MCF 10A (cell line): ENCODE results near the gene PRSS36. TPM values are rescaled to one million over a fixed set of nuclear protein-coding genes. Genes with fewer than 3 reads are reported as not detected.
A peak's percentile ranks its signal among the peaks of the same experiment; 100 is the strongest.

Source experiments
- BruUV-seq: library from RNA; stranded (reverse); fragments of 400-500 nt; replicated peaks from 2 replicates; lab custom pipeline; 2021; lab: Mats Ljungman, UMichigan
- CTCF ChIA-PET: fragments of 300-600 bp; sonication (Branson Sonifier 250); formaldehyde crosslinking; extraction: SDS; loops from one replicate; lab custom pipeline; 2021; ENCODE audit warnings: antibody characterized with exemption, inconsistent platforms; lab: Yijun Ruan, JAX
- POLR2A ChIA-PET: fragments of 300-600, 350-650 bp; sonication (Branson Sonifier 250); formaldehyde crosslinking; extraction: SDS; loops from one replicate; lab custom pipeline; 2020; ENCODE audit warnings: antibody characterized with exemption, inconsistent platforms; lab: Yijun Ruan, JAX
- DNase-seq: peaks from one replicate; pipeline ENCODE4 v3.0.0-alpha.2; 2018; ENCODE audit not compliant: unreplicated experiment
- H3K27ac Mint-ChIP-seq: one replicate; pipeline ENCODE4 v1.8.0; 2022; ENCODE audit warnings: mild to moderate bottlenecking, low read depth, mixed read lengths; ENCODE audit not compliant: unreplicated experiment
- H3K27me3 Mint-ChIP-seq: one replicate; pipeline ENCODE4 v1.8.0; 2022; ENCODE audit warnings: mixed read lengths; ENCODE audit not compliant: insufficient read depth, unreplicated experiment
- H3K36me3 Mint-ChIP-seq: one replicate; pipeline ENCODE4 v1.8.0; 2022; ENCODE audit warnings: mild to moderate bottlenecking, moderate library complexity, mixed read lengths; ENCODE audit not compliant: insufficient read depth, unreplicated experiment
- H3K4me1 Mint-ChIP-seq: one replicate; pipeline ENCODE4 v1.8.0; 2022; ENCODE audit warnings: mixed read lengths; ENCODE audit not compliant: insufficient read depth, unreplicated experiment
- H3K4me3 Mint-ChIP-seq: one replicate; pipeline ENCODE4 v1.8.0; 2022; ENCODE audit warnings: mild to moderate bottlenecking, moderate library complexity, mixed read lengths; ENCODE audit not compliant: unreplicated experiment
- H3K9me3 Mint-ChIP-seq: one replicate; pipeline ENCODE4 v1.8.0; 2022; ENCODE audit warnings: mixed read lengths; ENCODE audit not compliant: unreplicated experiment
- CTCF ChIP-seq: fragments of 200-600 bp; IDR thresholded peaks from one replicate; pipeline ENCODE4 v1.8.0; 2022; ENCODE audit warnings: antibody characterized with exemption, mild to moderate bottlenecking; ENCODE audit not compliant: unreplicated experiment
- intact Hi-C: fragments of 100-400 bp; cut with micrococcal nuclease; formaldehyde crosslinking; loops from 2 replicates; pipeline ENCODE4 v1.14.1; 2022
- total RNA-seq: library from RNA; stranded (reverse); gene quantifications from 2 replicates; pipeline ENCODE4 v1.2.3, GENCODE V29; 2022

PRSS36 gene
- total RNA-seq, 1 experiment from 2014 or later = 1.0 TPM

GRCh38 chr16:31186930-31187807 is 37.3 kb upstream of the PRSS36 start:
- peaks cover 26% of the 10 kb centered on the region for H3K4me1 Mint-ChIP-seq
- no peaks in the 10 kb centered on the region for H3K27me3 Mint-ChIP-seq
- CTCF ChIA-PET = interaction anchor here (0.6 kb wide), 2 partner anchors 53 to 686 kb away, joined by 3 read pairs; no protein-coding TSS in a partner anchor
- H3K4me3 Mint-ChIP-seq = no peak overlapping the region
- intact Hi-C loops = loop anchor here (10.0 kb wide), 1 partner anchor 508 kb away; no protein-coding TSS in a partner anchor
- H3K36me3 Mint-ChIP-seq = peaks cover 100% of the 10 kb centered on the region
- no peak for TF ChIP-seq CTCF
- H3K9me3 Mint-ChIP-seq = no peaks in the 10 kb centered on the region
- POLR2A ChIA-PET = no interaction called here
- DNase-seq = no peak
- BruUV-seq = no TSS peak
- H3K27ac Mint-ChIP-seq = peak overlapping the region; percentile 16

DNA sequence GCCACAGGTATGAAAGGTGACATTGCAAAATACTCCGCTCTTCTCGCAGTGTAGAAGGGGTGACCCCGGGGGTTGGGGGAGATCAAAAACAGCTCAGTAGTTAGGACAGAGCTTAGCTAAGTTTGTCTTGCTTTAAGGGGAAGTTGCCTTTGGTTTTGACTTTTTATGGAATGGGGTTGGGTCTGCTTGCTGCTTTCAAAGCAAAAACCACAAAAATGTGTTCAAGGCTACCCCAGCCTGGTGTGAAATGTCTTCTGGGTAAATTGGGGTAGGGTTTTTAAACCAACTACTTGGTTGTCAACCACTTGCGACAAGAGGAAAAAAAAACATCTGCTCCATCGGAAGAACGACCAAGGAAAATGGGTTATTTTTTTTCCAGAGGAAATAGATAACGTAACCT is 36.3 kb upstream of the PRSS36 start:
- no peaks in the 10 kb centered on the region for H3K27me3 Mint-ChIP-seq
- intact Hi-C loops = loop anchor here (10.0 kb wide), 1 partner anchor 509 kb away; no protein-coding TSS in a partner anchor
- peaks cover 96% of the 10 kb centered on the region for H3K36me3 Mint-ChIP-seq
- no peaks in the 10 kb centered on the region for H3K9me3 Mint-ChIP-seq
- H3K4me3 Mint-ChIP-seq = no peak overlapping the region
- DNase-seq = no peak
- ChIA-PET CTCF (interaction anchor here (0.6 to 0.7 kb wide), 2 partner anchors 87 to 98 kb away, joined by 3 read pairs; no protein-coding TSS in a partner anchor), POLR2A (interaction anchor here (1.4 kb wide), 1 partner anchor 10 kb away, joined by 5 read pairs; no protein-coding TSS in a partner anchor)
- no peak overlapping the region for H3K27ac Mint-ChIP-seq
- TF ChIP-seq CTCF = no peak
- BruUV-seq = no TSS peak
- peaks cover 26% of the 10 kb centered on the region for H3K4me1 Mint-ChIP-seq

DNA sequence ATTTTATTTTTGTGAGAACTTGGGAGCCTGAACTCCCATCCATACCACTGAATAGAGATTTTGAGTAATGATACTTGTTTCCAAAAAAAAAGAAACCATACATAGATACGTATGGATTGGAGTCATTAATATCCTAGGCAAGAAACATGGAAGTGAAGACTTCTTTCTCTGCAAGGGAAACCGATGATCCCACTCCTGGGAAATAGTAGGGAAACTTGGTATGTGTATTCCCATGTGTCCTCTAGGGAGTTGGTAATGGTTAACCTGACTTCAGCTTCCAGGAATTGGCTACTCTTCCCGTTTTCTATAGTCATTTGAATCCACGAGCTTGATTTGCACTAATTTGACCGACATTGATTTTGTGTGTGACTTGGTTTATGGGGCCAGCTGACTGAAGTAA is 35.5 kb upstream of the PRSS36 start:
- H3K9me3 Mint-ChIP-seq = no peaks in the 10 kb centered on the region
- TF ChIP-seq CTCF = no peak
- POLR2A ChIA-PET = interaction anchor here (0.7 to 1.4 kb wide), 2 partner anchors 11 to 122 kb away, joined by 3 to 5 read pairs; no protein-coding TSS in a partner anchor
- intact Hi-C loops = loop anchor here (10.0 kb wide), 1 partner anchor 509 kb away; no protein-coding TSS in a partner anchor
- DNase-seq = no peak
- H3K36me3 Mint-ChIP-seq = peaks cover 96% of the 10 kb centered on the region
- peaks cover 26% of the 10 kb centered on the region for H3K4me1 Mint-ChIP-seq
- CTCF ChIA-PET = no interaction called here
- H3K4me3 Mint-ChIP-seq = no peak overlapping the region
- no peak overlapping the region for H3K27ac Mint-ChIP-seq
- no peaks in the 10 kb centered on the region for H3K27me3 Mint-ChIP-seq
- BruUV-seq = no TSS peak

DNA sequence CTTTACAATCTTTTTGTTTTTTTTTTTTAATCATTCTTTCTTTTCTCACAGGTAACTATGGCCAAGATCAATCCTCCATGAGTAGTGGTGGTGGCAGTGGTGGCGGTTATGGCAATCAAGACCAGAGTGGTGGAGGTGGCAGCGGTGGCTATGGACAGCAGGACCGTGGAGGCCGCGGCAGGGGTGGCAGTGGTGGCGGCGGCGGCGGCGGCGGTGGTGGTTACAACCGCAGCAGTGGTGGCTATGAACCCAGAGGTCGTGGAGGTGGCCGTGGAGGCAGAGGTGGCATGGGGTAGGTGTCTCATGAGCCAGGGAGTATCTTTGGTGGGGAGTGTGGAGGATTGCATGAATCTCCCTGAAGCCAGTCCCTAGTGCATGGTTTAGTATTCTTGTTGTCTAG is 35.0 kb upstream of the PRSS36 start:
- no peak overlapping the region for H3K27ac Mint-ChIP-seq
- intact Hi-C loops = loop anchor here (5.0 to 10.0 kb wide), 3 partner anchors 68 to 510 kb away; partner anchors contain the start of genes KAT8 and ZNF843
- CTCF ChIA-PET = interaction anchor here (0.7 to 1.8 kb wide), 2 partner anchors 8 to 75 kb away, joined by 3 to 4 read pairs; no protein-coding TSS in a partner anchor
- no peak overlapping the region for H3K4me3 Mint-ChIP-seq
- BruUV-seq = no TSS peak
- TF ChIP-seq CTCF = no peak
- POLR2A ChIA-PET = interaction anchor here (0.7 to 2.0 kb wide), 2 partner anchors 13 to 121 kb away, joined by 3 to 5 read pairs; no protein-coding TSS in a partner anchor
- no peaks in the 10 kb centered on the region for H3K9me3 Mint-ChIP-seq
- DNase-seq = no peak
- H3K4me1 Mint-ChIP-seq = peaks cover 26% of the 10 kb centered on the region
- H3K27me3 Mint-ChIP-seq = no peaks in the 10 kb centered on the region
- peaks cover 96% of the 10 kb centered on the region for H3K36me3 Mint-ChIP-seq
